Measurements from ENCODE around the gene ADTRP.

ADTRP gene

GRCh38 chr6:11718463-11718862 is 60.1 kb downstream of the ADTRP start:
- CTCF ChIA-PET: interaction anchor here (0.6 kb wide), 1 partner anchor 239 kb away, joined by 3 read pairs; no protein-coding TSS in a partner anchor
- H3K4me3 ChIP-seq (ENCODE audit: low read depth, low read length): no peak overlapping the region
- POLR2A ChIA-PET: no interaction called here
- H3K36me3 ChIP-seq (ENCODE audit: control insufficient read depth in 2 of 2, insufficient read depth in 1 of 2, low read length in 2 of 2): no peaks in the 10 kb centered on the region
- H3K27ac ChIP-seq (ENCODE audit: extremely low read depth, low read depth, low read length): no peak overlapping the region
- TF ChIP-seq ZNF621 (tag by site-specific recombination; IDR thresholded peaks at IDR 0.05) (no peak), ZNF24 (tag by site-specific recombination; IDR thresholded peaks at IDR 0.05) (no peak), HIC1 (tag by site-specific recombination; IDR thresholded peaks at IDR 0.05) (no peak)
- no peaks in the 10 kb centered on the region for H3K9me3 ChIP-seq (ENCODE audit: control insufficient read depth, insufficient read depth, low read depth, low read length)
- peaks cover 7% of the 10 kb centered on the region for H3K4me1 ChIP-seq (ENCODE audit: control insufficient read depth, insufficient read depth, low read length)

GRCh38 chr6:11718031-11718430 is 60.6 kb downstream of the ADTRP start:
- no peaks in the 10 kb centered on the region for H3K36me3 ChIP-seq (ENCODE audit: control insufficient read depth in 2 of 2, insufficient read depth in 1 of 2, low read length in 2 of 2)
- H3K9me3 ChIP-seq (ENCODE audit: control insufficient read depth, insufficient read depth, low read depth, low read length): no peaks in the 10 kb centered on the region
- no peak overlapping the region for H3K4me3 ChIP-seq (ENCODE audit: low read depth, low read length)
- TF ChIP-seq ZNF221 (tag by site-specific recombination; IDR thresholded peaks at IDR 0.05; ENCODE audit: borderline replicate concordance) (no peak), SP2 (tag by site-specific recombination; IDR thresholded peaks at IDR 0.05) (no peak), ZNF830 (tag by site-specific recombination; IDR thresholded peaks at IDR 0.05; ENCODE audit: low read depth) (no peak), ZBTB44 (tag by site-specific recombination; IDR thresholded peaks at IDR 0.05) (no peak), MZF1 (tag by site-specific recombination; IDR thresholded peaks at IDR 0.05; ENCODE audit: borderline replicate concordance) (no peak), INSM2 (tag by site-specific recombination; IDR thresholded peaks at IDR 0.05) (no peak), ZNF76 (tag by site-specific recombination; IDR thresholded peaks at IDR 0.05; ENCODE audit: borderline replicate concordance, low read depth) (no peak), SCRT2 (tag by site-specific recombination; IDR thresholded peaks at IDR 0.05) (no peak), ZNF146 (tag by site-specific recombination; IDR thresholded peaks at IDR 0.05) (no peak), IKZF3 (tag by site-specific recombination; IDR thresholded peaks at IDR 0.05) (no peak), ZNF514 (tag by site-specific recombination; IDR thresholded peaks at IDR 0.05) (no peak), KLF7 (tag by site-specific recombination; IDR thresholded peaks at IDR 0.05; ENCODE audit: borderline replicate concordance) (no peak), ZNF214 (tag by site-specific recombination; IDR thresholded peaks at IDR 0.05; ENCODE audit: borderline replicate concordance) (no peak), ZNF785 (tag by site-specific recombination; IDR thresholded peaks at IDR 0.05) (no peak), KLF17 (tag by site-specific recombination; IDR thresholded peaks at IDR 0.05) (no peak), BCL11A (tag by site-specific recombination; IDR thresholded peaks at IDR 0.05; ENCODE audit: low read depth) (no peak), ZNF335 (tag by site-specific recombination; conservative IDR thresholded peaks at IDR 0.05) (no peak), ZNF10 (tag by site-specific recombination; IDR thresholded peaks at IDR 0.05) (no peak)
- H3K4me1 ChIP-seq (ENCODE audit: control insufficient read depth, insufficient read depth, low read length): peaks cover 7% of the 10 kb centered on the region
- no peak overlapping the region for H3K27ac ChIP-seq (ENCODE audit: extremely low read depth, low read depth, low read length)
- ChIA-PET CTCF (interaction anchor here (0.6 kb wide), 1 partner anchor 240 kb away, joined by 3 read pairs; no protein-coding TSS in a partner anchor), POLR2A (no interaction called here)

All from HEK293 (cell line).